Fibroblast of pulmonary artery (primary cell): Measurements from ENCODE around the gene GPATCH8.

Source experiments
- DNase-seq: peaks from one replicate; pipeline ENCODE4 v3.0.0-alpha.2; 2010; ENCODE audit warnings: low read depth
- H3K4me3 ChIP-seq: replicated peaks from 2 replicates; pipeline ENCODE4 v1.5.1; 2011; ENCODE audit warnings: low read depth, mild to moderate bottlenecking, control low read depth, low read length, moderate library complexity
- CTCF ChIP-seq: IDR thresholded peaks from 2 replicates; pipeline ENCODE4 v1.5.1; 2011; ENCODE audit warnings: mild to moderate bottlenecking, control low read depth, low read length, inconsistent platforms; ENCODE audit errors: missing control alignments

GPATCH8 gene

GRCh38 chr17:44503147-44504029 is at the start of gene GPATCH8:
TSS of gene GPATCH8 (minus strand) at chr17:44503406. CDS start at chr17:44503370, 36 bp downstream.
- peak within 1 kb of the TSS; percentile 98 for H3K4me3 ChIP-seq
- TF ChIP-seq CTCF, result no peak
- DNase-seq, result peak; percentile 94

DNA sequence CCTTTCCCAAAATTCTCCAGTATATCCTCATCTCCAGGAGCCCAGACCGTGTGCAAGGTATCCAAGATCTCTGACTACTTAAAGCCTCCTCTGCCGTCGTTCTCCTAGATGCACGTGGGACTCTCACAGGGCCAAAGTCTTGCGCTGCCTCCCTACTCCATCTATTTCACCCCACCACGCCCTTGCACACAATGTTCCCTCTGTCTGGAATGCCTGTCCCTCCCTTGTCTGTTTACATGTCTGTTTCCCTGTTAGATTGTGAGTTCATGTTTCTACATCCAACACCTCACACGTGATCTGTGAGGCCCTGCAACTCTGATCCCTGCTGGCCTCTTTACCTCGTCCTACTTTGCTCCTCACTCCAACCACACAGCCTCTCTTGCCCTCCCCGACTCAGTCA is 49.2 kb upstream of the GPATCH8 start:
- TF ChIP-seq CTCF, result no peak
- no peak overlapping the region for H3K4me3 ChIP-seq
- no peak for DNase-seq

- no peak for TF ChIP-seq CTCF
- DNase-seq, result no peak
- H3K4me3 ChIP-seq, result no peak overlapping the region
Measured at GRCh38 chr17:44549686-44550085, 46.5 kb upstream of the GPATCH8 start.

DNA sequence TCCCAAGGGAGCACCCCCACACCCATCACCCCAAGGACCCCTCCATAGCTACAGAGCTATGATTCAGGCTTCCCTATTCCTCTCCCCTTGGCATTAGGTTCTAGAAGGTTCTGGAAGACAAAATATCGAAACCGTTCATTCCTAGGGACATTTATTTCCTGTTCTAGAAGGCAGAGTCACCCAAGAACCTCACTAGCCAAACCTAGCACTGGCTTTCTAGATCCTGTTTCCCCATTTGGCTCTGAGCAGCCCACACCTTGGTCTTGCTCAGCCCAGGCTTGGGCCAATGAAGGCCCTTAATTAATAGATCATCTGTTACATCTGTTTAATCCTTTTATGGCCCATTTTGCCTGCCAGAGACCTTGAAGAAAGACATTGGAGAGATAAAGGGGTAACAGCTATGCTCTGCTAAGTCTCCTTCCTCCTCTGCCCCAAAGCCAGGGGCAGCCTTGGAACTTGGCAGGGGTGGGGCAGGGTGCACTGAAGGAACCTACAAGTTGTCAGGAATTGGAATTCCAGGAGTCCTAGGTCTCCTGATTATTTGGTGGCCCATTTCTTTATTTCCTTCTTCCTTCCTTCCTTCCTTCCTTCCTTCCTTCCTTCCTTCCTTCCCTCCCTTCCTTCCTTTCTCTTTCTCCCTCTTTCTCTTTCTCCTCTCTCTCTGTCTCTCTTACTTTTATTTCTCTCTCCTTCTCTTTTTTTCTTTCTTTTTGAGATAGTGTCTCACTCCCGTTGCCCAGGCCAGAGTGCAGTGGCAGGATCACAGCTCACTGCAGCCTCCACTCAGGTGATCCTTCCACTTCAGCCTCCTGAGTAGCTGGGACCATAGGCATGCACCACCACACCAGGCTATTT is 45.4 kb upstream of the GPATCH8 start:
- no peak overlapping the region for H3K4me3 ChIP-seq
- TF ChIP-seq CTCF, result no peak
- no peak for DNase-seq

DNA sequence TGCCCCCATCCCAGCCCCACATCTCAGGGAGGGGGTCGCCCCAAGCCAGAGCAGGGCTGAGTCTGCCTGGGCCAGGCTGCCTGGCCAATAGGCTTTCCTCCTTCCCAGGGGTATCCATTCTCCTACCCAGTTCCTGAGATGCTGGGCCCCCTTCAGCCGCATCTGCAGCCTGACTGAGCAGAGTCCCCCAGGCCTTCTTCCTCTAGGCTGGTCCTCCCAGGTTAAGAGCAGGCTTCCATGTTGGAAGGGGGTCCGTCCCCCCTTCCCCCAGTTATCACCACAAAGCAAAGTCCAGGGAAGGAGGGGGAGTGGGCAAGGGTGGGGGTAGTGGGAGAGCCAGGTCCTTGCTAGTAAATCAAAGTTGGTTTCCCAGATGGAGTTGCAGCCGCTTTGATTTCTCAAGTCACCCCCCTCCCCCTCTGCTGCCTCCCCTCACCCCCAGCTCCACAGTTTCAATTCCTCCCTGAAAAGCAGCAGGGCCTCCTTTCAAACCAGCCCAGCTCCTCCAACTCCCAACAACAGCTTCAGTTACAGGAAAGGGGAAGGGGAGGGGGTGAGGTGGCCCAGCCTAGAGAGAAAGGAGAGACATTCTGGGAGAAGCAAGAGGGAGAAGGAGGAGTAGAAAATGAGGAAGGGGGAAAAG is 44.5 kb upstream of the GPATCH8 start:
- DNase-seq, result peak; percentile 27
- TF ChIP-seq CTCF, result no peak
- H3K4me3 ChIP-seq, result no peak overlapping the region

GRCh38 chr17:44546671-44547606 is 43.7 kb upstream of the GPATCH8 start:
- TF ChIP-seq CTCF, result no peak
- no peak overlapping the region for H3K4me3 ChIP-seq
- peak; percentile 58 for DNase-seq
